WTC11 (cell line): ENCODE data around the gene BAIAP2L2.

Experiments
- ARID4B ChIP-seq: sonication (generic); formaldehyde crosslinking; IDR thresholded peaks from 2 replicates; pipeline ENCODE4 v1.8.0; 2023; ENCODE audit warnings: missing genetic modification reagents, mild to moderate bottlenecking, borderline replicate concordance
- CTCF ChIP-seq: fragments of 200-600 bp; IDR thresholded peaks from 2 replicates; pipeline ENCODE4 v1.8.0; 2022; ENCODE audit warnings: antibody characterized with exemption
- ELF4 ChIP-seq: sonication (generic); formaldehyde crosslinking; IDR thresholded peaks from 2 replicates; pipeline ENCODE4 v1.8.1; 2022; ENCODE audit warnings: low read depth, mild to moderate bottlenecking, moderate library complexity, missing genetic modification reagents
- FOXP1 ChIP-seq: sonication (generic); formaldehyde crosslinking; IDR thresholded peaks from 2 replicates; pipeline ENCODE4 v1.8.0; 2022; ENCODE audit warnings: missing genetic modification reagents, mild to moderate bottlenecking, moderate library complexity, borderline replicate concordance
- JUN ChIP-seq: sonication (generic); formaldehyde crosslinking; IDR thresholded peaks from 2 replicates; pipeline ENCODE4 v1.8.0; 2023; ENCODE audit warnings: mild to moderate bottlenecking, missing genetic modification reagents
- NFATC4 ChIP-seq: fragments of 250-450 bp; sonication (Bioruptor Pico); IDR thresholded peaks from 2 replicates; pipeline ENCODE4 v1.9.0; 2021; ENCODE audit warnings: mild to moderate bottlenecking
- NR1H2 ChIP-seq: sonication (generic); formaldehyde crosslinking; IDR thresholded peaks from 2 replicates; pipeline ENCODE4 v1.9.0; 2021; ENCODE audit warnings: mild to moderate bottlenecking, moderate library complexity, missing genetic modification reagents
- NR2C2 ChIP-seq: sonication (generic); formaldehyde crosslinking; IDR thresholded peaks from 2 replicates; pipeline ENCODE4 v1.8.0; 2022; ENCODE audit warnings: mild to moderate bottlenecking, missing genetic modification reagents
- TCF7 ChIP-seq: sonication (generic); formaldehyde crosslinking; IDR thresholded peaks from 2 replicates; pipeline ENCODE4 v1.8.0; 2022; ENCODE audit warnings: mild to moderate bottlenecking, low read depth, missing genetic modification reagents, moderate library complexity
- USF2 ChIP-seq: sonication (generic); formaldehyde crosslinking; IDR thresholded peaks from 2 replicates; pipeline ENCODE4 v1.8.1; 2023; ENCODE audit warnings: mild to moderate bottlenecking, missing genetic modification reagents, moderate library complexity
- ZNF396 ChIP-seq: fragments of 250-450 bp; sonication (Bioruptor Pico); IDR thresholded peaks from 2 replicates; pipeline ENCODE4 v1.8.0; 2021; ENCODE audit warnings: mild to moderate bottlenecking, moderate library complexity, borderline replicate concordance
- ZNF416 ChIP-seq: fragments of 250-450 bp; sonication (Bioruptor Pico); IDR thresholded peaks from 2 replicates; pipeline ENCODE4 v1.9.0; 2021; ENCODE audit warnings: mild to moderate bottlenecking, inconsistent platforms
- ZNF532 ChIP-seq: fragments of 250-450 bp; sonication (Bioruptor Pico); IDR thresholded peaks from 2 replicates; pipeline ENCODE4 v1.9.0; 2021; ENCODE audit warnings: mild to moderate bottlenecking, borderline replicate concordance

GRCh38 chr22:38066381-38067027 lies 44.0 kb downstream of the BAIAP2L2 start:
- TF ChIP-seq CTCF (no peak), ZNF416 (CRISPR knock-in tag) (no peak), JUN (CRISPR knock-in tag) (no peak), NR1H2 (CRISPR knock-in tag) (no peak), ZNF532 (no peak), ARID4B (CRISPR knock-in tag) (no peak), NFATC4 (CRISPR knock-in tag) (no peak), TCF7 (CRISPR knock-in tag) (no peak), ELF4 (no peak), FOXP1 (CRISPR knock-in tag) (no peak), NR2C2 (no peak), USF2 (no peak), ZNF396 (CRISPR knock-in tag) (no peak)
